Activated naive CD4-positive, alpha-beta T cell treated with anti-CD3 and anti-CD28 coated beads, Interleukin-2, amount 50 U/mL, for 16 hours (primary cell): ENCODE data around the gene ALOX5.

Source experiments
- DNase-seq: peaks from one replicate; pipeline ENCODE4 v3.0.0-alpha.2; 2020

Gene ALOX5

GRCh38 chr10:45425621-45426563 lies 51.9 kb downstream of the ALOX5 start:
- DNase-seq, result no peak

GRCh38 chr10:45427262-45427969 lies 53.4 kb downstream of the ALOX5 start:
- no peak for DNase-seq

- no peak for DNase-seq
Observed at GRCh38 chr10:45427970-45428366, 54.0 kb downstream of the ALOX5 start.

DNA sequence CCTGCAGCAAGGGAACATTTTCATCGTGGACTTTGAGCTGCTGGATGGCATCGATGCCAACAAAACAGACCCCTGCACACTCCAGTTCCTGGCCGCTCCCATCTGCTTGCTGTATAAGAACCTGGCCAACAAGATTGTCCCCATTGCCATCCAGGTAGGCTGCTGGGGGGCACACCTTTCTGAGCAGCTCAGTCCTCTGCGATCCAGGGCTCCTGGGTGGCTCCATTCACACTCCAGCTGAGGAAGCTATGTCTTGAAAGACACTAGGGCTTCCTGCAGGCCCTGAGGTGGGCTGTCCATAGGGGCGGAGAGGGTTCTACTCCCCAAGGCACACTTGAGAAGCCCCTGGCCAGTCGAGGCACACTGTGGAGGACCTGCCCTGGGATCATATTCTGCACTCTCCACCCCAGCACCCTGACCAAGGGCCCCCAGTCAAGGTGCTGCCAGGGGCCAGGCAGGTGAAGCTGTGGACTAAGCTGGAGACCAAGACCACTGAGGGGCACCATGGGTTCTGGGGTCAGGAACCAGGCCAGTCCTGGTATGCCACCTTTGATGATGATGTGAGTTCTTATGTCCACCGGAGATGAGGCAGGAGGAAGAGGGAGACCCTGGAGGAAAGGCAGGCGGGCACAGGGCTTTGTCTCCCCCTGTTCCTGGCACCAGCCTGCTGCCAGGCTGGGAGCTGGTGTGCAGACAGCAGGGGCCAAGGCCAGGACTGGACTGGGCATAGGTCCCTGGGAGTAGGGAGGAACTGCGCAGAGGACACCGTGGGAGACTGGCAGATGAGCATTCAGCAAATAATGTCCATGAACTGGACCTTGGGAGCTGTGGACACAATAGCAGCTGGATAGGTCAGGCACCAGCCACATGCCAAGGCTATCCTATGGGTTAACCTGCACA lies 54.8 kb downstream of the ALOX5 start:
- no peak for DNase-seq

GRCh38 chr10:45429790-45430189 lies 55.8 kb downstream of the ALOX5 start:
- no peak for DNase-seq

DNA sequence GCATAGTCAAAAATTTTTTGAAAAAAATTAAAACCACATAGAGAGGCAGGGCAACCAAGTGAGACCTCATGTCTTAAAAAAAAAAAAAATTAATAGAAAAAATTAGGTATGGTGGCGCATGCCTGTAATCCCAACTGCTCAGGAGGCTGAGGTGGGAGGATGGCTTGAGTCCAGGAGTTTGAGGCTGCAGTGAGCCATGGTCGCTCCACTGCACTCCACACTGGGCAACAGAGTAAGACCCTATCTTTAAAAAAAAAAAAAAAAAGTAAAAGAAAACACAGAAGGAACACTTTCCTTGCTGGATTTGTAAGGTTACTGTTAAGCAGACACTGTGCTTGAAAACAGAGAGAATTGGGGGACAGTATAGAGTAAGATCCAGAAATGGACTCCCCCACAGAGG lies 58.1 kb downstream of the ALOX5 start:
- DNase-seq, result no peak

DNA sequence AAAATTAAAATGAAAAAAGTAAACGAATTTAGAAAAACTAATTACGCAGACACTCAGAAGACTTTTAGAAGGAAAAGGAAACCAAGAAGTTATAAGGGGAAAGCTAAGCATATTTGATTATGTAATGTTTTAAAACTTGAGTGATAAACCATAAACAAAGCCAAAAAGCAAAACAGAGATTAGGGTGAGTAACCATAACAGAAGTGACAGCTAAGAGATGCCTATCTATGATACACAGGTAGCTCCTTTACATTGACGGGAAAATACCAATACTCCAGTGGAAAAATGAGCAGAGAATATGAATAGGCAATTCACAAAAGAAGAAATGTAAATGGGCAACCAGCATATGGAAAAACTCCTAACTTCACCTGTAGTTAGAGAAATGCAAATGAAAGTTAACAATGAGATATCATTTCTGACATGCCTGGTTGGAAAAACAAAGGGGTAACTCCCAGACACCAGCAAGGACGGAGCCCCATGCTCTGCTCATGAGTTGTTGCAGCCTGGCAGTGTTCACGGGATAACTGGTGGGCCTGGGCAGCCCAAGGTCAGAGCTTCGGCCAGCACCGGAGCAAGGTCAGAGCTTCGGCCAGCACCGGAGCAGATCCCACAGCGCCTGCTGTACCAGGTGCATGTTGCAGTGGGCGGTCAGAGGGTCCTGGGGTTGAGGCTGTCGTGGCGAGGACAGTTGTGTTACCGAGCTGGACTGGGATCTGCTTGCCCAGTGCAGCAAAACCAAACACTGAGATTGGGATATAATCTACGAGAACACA lies 58.9 kb downstream of the ALOX5 start:
- DNase-seq, result no peak

DNA sequence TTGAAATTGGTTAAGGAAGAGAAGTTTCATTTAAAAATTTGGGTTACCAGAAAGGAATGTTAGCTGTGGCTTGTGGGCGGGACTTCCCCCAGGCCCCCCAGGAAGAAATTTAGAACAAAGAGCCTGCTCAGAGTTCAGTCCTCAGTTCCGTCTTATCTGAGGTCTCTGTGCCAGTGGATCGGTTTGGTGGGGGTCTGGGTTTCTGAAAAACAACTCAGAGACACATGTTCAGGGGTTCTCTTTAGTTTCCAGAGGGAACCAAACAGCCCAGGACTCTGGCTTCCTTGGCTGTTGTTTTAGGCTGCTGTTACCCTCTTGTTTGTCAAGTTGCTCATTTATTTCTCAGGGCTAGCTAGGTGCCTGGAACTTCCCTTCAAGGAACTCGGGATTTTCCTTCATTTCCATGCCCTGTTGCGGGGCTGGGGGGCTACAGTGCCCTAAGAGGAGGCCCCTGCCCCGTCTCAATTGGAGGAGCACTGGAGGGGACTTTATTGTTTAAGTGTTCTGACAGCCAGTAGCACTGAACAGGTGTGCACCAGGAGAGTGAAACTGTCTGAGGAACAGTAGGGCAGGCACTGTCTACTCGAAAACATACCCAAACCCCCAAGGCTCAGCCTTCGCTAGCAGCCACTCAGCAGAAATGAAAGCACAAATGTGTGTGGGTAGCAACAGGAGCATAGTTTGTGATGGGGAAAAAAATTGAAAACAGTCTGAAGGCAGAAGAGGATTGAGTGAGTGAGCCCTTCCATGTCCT lies 59.9 kb downstream of the ALOX5 start:
- no peak for DNase-seq

DNA sequence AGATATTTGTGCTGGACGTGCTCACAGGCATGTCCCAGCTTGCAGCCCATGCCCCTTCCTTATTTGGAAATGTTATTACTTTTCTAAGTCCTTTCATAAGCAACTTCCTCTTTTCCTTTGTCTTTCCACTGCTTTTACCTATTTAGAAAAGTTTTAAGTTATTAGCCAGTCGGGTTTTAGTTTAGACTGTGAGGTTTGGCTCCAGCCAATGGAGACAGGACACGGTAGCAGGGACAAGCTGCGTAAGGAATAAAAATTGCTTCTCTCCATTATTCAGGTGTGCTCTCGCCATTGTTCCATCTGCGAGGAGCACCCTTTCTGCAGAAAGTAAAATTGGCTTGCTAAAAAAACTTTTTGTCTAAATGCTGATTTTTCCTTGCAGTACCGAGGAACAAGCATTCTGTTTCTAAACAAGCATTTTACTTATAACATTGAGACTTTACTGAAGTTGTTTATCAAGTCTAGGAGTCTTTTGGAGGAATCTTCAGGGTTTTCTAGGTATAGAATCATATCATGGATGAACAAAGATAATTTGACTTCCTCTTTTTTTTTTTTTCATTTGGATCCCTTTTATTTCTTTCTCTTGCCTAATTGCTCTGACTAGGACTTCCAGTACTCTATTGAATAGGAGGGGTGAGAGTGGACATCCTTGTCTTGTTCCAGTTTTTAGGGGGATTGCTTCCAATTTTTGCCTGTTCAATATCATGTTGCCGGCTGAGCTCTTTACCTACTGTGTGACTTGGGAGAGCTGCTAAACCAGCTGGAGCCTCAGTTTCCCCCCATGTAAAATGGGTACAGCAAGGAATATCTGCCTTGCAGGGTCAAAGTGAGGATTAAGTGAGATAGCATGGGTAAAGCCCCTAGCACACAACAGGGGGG lies 63.8 kb downstream of the ALOX5 start:
- DNase-seq, result no peak

DNA sequence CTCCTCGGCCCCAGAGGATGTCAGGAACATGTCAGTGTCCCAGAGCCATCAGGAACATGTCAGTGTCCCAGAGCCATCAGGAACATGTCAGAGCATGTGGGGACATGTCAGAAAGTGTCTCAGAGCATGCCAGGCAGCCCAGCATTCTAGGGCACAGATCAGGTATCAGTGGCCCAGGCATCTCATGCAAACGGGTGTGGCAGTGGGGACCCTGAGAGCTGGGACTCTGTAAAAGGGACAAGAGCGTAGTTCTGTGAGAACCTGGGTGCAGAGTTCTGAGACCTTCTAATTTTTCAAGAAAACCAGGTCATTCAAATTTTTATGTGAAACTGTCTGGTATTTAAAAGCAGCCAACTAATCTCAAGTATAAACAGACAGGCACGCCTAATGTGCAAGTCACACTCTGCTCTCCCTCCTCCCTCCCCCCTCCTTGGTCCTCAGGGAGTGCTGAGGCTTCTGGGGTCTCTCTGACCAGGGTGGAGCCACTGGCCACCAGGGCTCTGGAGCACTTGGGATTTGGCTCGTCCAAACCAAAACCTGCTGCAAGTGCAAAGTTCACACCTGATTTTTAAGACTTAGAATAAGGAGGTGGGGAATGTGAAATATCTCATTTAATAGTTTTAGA lies 64.6 kb downstream of the ALOX5 start:
- no peak for DNase-seq

- DNase-seq, result no peak
Observed at GRCh38 chr10:45439365-45439764, 65.3 kb downstream of the ALOX5 start.

DNA sequence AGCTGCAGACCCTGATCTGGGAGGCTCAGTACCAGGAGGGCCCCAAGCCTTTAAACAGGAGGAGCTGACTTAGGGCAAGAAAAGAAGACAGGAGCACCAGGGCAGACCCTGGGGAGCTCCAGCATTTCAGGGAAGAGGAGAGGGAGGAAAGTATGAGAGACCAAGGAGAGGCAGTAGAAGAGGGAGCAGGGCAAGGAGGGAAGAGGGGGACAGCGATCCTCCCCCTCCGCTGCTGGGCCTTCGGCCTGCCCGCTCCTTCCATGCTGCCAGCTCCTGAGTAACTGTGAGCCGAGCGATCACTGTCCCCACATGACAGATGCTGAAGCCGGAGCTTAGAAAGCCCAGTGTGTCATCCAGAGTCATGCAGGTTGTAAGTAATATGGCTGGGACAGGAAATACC lies 65.9 kb downstream of the ALOX5 start:
- no peak for DNase-seq

GRCh38 chr10:45440511-45441062 lies 66.6 kb downstream of the ALOX5 start:
- DNase-seq, result no peak

DNA sequence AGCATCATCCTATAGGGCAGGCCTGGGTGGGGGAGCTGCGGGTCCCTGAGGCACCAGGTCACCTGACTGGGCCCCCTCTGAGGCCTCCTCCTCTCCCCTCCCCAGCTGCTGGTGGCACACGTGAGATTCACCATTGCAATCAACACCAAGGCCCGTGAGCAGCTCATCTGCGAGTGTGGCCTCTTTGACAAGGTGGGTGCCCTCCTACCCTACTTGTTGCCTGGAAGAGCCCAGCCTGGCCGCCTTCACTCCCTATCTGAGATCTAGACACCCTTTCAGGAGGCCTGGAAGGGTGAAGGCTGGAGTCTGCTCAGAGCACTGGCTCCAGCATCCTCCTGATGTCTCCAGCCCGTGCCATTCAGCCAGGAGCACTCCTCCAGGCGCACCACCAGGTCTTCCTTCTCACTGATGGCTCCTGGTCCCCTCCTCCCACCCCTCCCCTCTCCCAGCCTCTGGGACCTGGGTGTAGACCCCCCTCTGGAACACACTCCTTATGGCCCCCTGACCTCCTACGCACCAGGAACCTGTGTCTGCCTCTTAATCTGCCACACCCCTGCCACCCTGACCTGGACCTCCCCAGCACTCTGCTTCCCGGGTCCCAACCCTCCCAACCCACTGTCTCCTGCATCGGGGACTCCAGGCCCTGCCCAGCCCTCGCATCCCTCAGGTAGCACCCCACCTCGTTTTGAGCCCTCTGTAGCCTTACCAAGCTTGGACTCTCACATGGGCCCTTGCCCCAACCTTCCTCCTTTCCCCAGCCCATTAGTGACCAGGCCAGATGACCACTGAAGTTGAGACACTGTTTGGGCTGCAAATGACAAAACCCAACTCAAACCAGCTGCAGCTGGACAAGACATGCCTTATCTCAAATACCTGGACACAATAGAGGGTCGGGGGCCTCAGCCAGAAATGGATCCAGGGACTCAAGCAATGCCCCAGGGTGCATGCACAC lies 67.5 kb downstream of the ALOX5 start:
- DNase-seq, result no peak

GRCh38 chr10:45442251-45442650 lies 68.2 kb downstream of the ALOX5 start:
- no peak for DNase-seq

- DNase-seq, result no peak
Observed at GRCh38 chr10:45442662-45443061, 68.6 kb downstream of the ALOX5 start.

DNA sequence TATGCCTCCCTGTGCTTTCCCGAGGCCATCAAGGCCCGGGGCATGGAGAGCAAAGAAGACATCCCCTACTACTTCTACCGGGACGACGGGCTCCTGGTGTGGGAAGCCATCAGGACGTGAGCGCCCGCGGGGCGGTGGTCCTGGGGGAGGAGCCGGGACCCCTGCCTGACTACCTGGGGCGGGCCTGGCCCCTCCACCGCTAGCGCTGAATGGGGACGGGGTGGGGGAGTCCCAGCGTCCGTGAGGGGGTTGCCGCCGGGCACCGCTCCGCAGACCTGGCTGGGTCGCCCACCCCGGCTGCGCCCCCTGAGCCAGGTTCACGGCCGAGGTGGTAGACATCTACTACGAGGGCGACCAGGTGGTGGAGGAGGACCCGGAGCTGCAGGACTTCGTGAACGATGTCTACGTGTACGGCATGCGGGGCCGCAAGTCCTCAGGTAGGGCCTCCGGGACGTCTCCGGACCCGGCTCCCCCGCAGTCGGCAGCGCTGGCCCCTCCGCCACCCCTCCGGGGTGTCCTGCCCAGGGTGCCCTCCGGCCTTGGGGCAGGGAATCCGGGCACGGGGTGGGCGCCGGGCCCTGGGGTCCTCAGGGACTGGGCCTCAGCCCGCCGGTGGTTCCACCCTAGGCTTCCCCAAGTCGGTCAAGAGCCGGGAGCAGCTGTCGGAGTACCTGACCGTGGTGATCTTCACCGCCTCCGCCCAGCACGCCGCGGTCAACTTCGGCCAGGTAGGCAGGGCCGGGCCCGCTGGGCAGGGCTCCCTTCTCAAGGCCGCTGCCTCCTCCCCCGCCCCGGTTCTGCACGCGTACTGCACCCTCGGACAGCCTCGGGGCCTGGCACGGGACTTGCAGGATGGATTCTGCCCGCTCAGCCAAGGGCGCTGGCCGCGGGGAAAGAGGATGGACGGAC lies 69.3 kb downstream of the ALOX5 start:
- DNase-seq, result no peak
